K562 treated with DMSO at 1 percent for 24 hours (cell line): Measurements from ENCODE around the gene NELFCD. TPM values are rescaled to one million over a fixed set of nuclear protein-coding genes. Genes with fewer than 3 reads are reported as not detected.

Source experiments
- total RNA-seq: library from RNA; unstranded; fragments of 300-600 nt; gene quantifications from 2 replicates; pipeline ENCODE4 v1.2.3, GENCODE V29; 2022; ENCODE audit warnings: low read depth; ENCODE audit not compliant: insufficient read depth

Gene NELFCD, protein sequence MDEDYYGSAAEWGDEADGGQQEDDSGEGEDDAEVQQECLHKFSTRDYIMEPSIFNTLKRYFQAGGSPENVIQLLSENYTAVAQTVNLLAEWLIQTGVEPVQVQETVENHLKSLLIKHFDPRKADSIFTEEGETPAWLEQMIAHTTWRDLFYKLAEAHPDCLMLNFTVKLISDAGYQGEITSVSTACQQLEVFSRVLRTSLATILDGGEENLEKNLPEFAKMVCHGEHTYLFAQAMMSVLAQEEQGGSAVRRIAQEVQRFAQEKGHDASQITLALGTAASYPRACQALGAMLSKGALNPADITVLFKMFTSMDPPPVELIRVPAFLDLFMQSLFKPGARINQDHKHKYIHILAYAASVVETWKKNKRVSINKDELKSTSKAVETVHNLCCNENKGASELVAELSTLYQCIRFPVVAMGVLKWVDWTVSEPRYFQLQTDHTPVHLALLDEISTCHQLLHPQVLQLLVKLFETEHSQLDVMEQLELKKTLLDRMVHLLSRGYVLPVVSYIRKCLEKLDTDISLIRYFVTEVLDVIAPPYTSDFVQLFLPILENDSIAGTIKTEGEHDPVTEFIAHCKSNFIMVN
- total RNA-seq = 65.6 and 67.4 TPM in 2 replicates

DNA sequence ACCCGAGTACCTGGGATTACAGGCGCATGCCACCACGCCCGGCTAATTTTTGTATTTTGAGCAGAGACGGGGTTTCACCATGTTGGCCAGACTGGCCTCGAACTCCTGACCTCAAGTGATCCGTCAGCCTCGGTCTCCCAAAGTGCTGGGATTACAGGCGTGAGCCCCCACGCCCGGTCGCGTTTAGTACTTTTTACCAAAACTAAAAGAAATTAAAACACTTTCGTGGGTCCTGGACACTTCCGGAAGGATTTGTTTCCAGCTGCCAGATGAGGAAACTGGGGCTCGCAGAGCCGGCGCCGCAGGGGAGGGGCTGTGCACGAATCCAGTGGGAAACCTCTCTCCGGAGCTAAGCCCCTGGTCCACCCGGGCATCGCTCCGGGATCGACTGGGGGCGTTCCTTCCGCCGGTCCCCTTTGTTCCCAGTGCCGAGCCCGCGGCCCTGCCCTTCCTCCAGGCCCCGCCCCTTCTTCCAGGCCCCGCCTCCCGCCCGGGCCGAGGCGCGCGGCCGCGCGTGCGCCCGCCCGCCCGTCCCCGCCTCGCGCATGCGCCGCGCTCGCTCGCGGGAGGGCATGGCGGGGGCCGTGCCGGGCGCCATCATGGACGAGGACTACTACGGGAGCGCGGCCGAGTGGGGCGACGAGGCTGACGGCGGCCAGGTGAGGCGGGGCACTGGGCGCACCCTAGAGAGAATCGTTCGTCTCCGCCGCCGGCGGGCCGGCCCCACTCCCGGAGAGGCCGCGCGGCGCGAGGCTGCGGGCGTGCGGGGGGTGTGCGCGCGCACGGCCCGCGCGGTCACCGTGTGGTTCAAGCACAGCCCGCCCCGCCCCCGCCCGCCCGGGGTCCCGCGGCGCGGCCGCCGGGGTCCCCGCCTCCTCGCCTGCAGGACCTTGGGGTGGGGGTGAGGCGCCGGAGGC is at the start of gene NELFCD:
Gene NELFCD (plus strand): TSS at position 546 of the 917 bp plus-strand sequence. CDS start 54 bp downstream, at position 600.

DNA sequence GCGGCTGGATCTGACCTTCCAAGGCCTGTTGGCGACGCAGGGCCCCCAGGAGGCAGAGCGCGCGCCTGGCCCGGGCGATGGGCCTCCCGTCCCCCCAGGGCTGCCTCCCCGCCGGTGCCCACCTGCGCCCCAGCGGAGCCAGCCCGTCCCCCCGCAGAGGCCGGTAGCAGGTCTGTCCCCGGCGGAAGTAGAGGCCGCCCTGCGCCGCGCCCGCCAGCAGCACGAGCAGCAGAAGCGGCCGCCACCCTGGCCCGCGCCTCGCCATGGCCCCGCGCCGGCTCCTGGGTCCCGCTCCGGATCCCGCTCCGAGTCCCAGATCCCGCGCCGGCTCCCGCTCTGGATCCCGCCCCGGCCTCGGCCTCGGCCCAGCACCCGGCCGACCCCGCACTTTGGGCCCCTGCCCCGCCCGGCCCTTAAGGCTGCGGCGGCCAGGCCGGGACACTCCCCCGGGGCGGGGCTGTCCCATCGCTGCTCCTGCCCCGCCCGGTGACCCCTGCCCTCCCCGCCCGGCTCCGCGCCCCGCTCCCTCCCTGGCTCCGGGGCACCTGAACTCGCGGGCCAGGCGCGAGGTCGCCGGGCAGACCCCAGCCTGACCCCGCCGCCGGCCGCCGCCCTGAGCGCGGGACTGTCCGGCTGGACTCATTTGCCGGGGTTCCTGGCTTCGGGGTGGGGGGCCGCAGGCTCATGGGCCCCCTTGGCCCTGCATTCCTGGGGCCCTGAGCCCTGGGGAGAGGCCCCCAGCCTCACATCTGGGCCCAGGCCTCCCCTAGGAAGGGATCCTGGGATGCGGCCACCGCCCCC is 26.0 kb downstream of the NELFCD start, which contains the start of gene CTSZ:
Gene CTSZ (minus strand): TSS at position 391 of the 801 bp plus-strand sequence. CDS start 126 bp downstream, at position 265.

DNA sequence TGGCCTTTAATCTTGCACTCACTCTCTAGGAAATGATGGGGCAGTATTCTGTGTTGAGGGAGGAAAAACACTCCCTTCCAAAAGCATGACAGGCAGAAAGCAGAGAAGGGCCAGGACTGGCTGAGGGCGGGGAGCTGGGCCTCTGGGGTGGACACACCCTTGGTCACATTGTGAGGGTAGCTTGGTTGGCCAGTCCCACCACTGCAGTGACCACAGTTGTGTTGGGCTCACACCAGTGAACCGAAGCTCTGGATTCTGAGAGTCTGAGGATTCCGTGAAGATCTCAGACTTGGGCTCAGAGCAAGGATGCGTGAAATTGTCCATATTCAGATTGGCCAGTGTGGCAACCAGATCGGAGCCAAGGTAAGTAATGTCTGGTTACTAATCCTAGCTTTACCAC is 38.2 kb downstream of the NELFCD start, which contains the start of gene TUBB1:
Gene TUBB1 (plus strand): TSS at position 213 of the 400 bp plus-strand sequence. CDS start 94 bp downstream, at position 307.

DNA sequence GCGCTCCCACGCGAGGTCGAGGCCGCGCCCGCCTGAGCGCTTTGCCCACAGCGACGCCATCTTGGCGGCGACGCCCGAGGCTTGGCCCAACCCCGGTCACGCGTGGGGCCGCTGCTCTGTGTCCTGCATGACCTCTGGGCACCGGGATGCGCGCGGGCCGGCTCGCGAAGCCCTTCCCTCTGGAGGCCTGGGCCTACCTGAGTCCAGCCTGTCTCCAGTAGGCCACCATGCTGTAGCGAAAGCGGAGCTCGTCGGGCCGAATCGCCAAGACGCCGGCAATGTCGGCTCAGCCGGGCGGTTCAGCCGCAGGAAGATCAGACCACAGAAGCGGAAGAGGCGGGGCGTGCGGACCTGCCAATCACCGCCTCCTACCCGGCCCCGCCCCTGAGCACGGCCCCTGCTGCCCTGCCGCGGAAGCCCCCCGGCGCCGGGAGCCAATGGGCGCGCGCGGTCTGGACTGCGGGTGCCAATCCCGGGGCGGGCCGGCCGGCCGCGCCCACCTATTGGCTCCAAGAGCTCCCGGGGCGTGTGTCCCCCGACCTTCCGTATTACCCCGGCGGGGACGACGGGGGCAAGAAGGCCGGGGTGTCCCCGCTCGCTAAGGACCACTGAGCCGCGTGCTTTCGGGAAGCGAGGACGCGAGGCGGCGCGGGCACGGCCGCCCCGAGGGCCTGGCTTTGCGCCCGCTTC is 51.1 kb downstream of the NELFCD start, which contains the start of gene ATP5F1E:
Gene ATP5F1E (minus strand): TSS at position 313 of the 690 bp plus-strand sequence. CDS start 84 bp downstream, at position 229.

DNA sequence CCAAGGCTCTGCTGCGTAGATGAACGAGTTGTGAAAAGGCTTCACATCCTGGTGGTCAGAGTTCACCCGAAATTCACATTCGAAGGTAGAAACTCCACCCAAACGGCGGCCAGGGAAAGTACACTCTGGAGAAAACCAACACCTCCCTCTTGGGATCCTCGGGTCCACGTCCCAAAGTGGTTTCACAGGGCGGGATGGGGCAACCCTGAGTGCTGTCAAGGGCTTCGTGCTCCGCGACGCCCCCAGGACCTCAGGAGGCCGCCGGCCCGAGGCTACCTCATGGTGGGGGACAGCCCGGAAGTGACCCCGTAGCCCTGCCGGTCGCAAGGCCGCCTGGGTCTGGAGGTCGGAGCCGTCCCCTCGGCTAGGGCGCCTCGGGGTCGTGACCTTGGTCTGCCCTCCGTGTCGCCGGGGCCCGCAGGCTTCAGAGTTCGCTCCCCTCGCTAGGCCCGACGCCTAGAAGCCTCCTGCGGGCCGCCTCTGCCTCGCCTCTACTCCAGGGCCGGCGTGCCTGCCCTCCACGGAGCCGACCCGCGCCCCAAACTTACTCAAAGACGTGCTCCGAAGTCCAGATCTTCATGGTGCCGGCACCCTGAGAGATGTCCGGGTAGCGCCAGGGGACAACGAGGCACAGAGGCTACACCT is 61.2 kb downstream of the NELFCD start, which contains the start of gene PRELID3B:
Gene PRELID3B (minus strand): TSS at position 636 of the 645 bp plus-strand sequence. CDS start 56 bp downstream, at position 580.

Other genes with a start within 250 kb of the NELFCD start
- gene GNAS-AS1, start 130.4 kb upstream of the NELFCD start, total RNA-seq = 0.66 and 0.89 TPM in 2 replicates
- gene GNAS, start 128.5 kb upstream of the NELFCD start, total RNA-seq = 658 and 711 TPM in 2 replicates
- gene CTSZ, start 26.0 kb downstream of the NELFCD start, total RNA-seq = 128 and 138 TPM in 2 replicates
- 0.36 TPM in 1 of 2 replicates, not detected in the other for gene TUBB1, start 38.2 kb downstream of the NELFCD start, total RNA-seq
- 18.9 and 21.6 TPM in 2 replicates for gene ATP5F1E, start 51.1 kb downstream of the NELFCD start, total RNA-seq
- 24.0 and 24.7 TPM in 2 replicates for gene PRELID3B, start 61.5 kb downstream of the NELFCD start, total RNA-seq
- not detected in 2 replicates for gene ZNF831, start 182.6 kb downstream of the NELFCD start, total RNA-seq